OCI-LY1 (cell line): Measurements from ENCODE around the gene PLXDC1.
A peak's percentile ranks its signal among the peaks of the same experiment; 100 is the strongest.

Experiments
- H2AFZ ChIP-seq: fragments of 200-600 bp; sonication (generic), shearing (Covaris generic); 2 replicates; pipeline ENCODE4 v1.6.0; 2014; ENCODE audit warnings: antibody characterized with exemption, mild to moderate bottlenecking, low read length
- H3F3A ChIP-seq: fragments of 200-600 bp; sonication (generic), shearing (Covaris generic); 2 replicates; pipeline ENCODE4 v1.6.0; 2014; ENCODE audit warnings: mild to moderate bottlenecking, antibody characterized with exemption, low read length, moderate library complexity; ENCODE audit not compliant: insufficient read depth
- H3K27ac ChIP-seq: fragments of 200-600 bp; sonication (generic); 2 replicates; pipeline ENCODE4 v1.5.1; 2014; ENCODE audit warnings: low read length, mixed run types, mild to moderate bottlenecking, low read depth; ENCODE audit not compliant: poor library complexity, severe bottlenecking
- H3K27me3 ChIP-seq: fragments of 200-600 bp; sonication (generic); 2 replicates; pipeline ENCODE4 v1.6.0; 2014; ENCODE audit warnings: antibody characterized with exemption, mild to moderate bottlenecking, low read length, moderate library complexity; ENCODE audit not compliant: insufficient read depth
- H3K36me3 ChIP-seq: fragments of 200-600 bp; sonication (generic); 2 replicates; pipeline ENCODE4 v1.6.1; 2014; ENCODE audit warnings: mild to moderate bottlenecking, antibody characterized with exemption, low read length, moderate library complexity, mixed read lengths; ENCODE audit not compliant: insufficient read depth
- H3K4me1 ChIP-seq: fragments of 200-600 bp; sonication (generic); 2 replicates; pipeline ENCODE4 v1.5.1; 2014; ENCODE audit warnings: mild to moderate bottlenecking, low read length, moderate library complexity; ENCODE audit not compliant: insufficient read depth, severe bottlenecking
- H3K4me2 ChIP-seq: fragments of 200-600 bp; sonication (generic), shearing (Covaris generic); 2 replicates; pipeline ENCODE4 v1.6.1; 2014; ENCODE audit warnings: low read length
- H3K4me3 ChIP-seq: fragments of 200-600 bp; sonication (generic); 2 replicates; pipeline ENCODE4 v1.5.1; 2014; ENCODE audit warnings: low read length, low read depth, mild to moderate bottlenecking, mixed read lengths; ENCODE audit not compliant: poor library complexity, severe bottlenecking
- H3K79me2 ChIP-seq: fragments of 200-600 bp; shearing (Covaris generic); 2 replicates; pipeline ENCODE4 v1.6.1; 2016; ENCODE audit warnings: mixed run types, low read length, mixed read lengths; ENCODE audit not compliant: insufficient read depth
- H3K9ac ChIP-seq: fragments of 200-600 bp; sonication (generic), shearing (Covaris generic); 2 replicates; pipeline ENCODE4 v1.6.1; 2014; ENCODE audit warnings: mild to moderate bottlenecking, low read length, mixed read lengths
- H3K9me2 ChIP-seq: fragments of 200-600 bp; sonication (generic), shearing (Covaris generic); 2 replicates; pipeline ENCODE4 v1.6.1; 2014; ENCODE audit warnings: low read depth, mild to moderate bottlenecking, low read length, mixed read lengths
- H3K9me3 ChIP-seq: fragments of 200-600 bp; shearing (Covaris generic); 2 replicates; pipeline ENCODE4 v1.6.1; 2014; ENCODE audit warnings: low read length, mixed read lengths
- H4K20me1 ChIP-seq: fragments of 200-600 bp; sonication (generic), shearing (Covaris generic); 2 replicates; pipeline ENCODE4 v1.6.0; 2016; ENCODE audit warnings: mild to moderate bottlenecking, low read length; ENCODE audit not compliant: insufficient read depth
- EZH2 ChIP-seq: fragments of 200-600 bp; sonication (generic), shearing (Covaris generic); IDR thresholded peaks from 2 replicates; pipeline ENCODE4 v1.8.0; 2017; ENCODE audit warnings: borderline replicate concordance, mixed run types, mild to moderate bottlenecking, antibody characterized with exemption, low read length, moderate library complexity, mixed read lengths
- TF ChIP-seq, protein P1 (sequence below): fragments of 200-600 bp; sonication (generic), shearing (Covaris generic); IDR thresholded peaks from 2 replicates; pipeline ENCODE4 v1.5.1; 2017; ENCODE audit warnings: mild to moderate bottlenecking, antibody characterized with exemption, low read length, moderate library complexity, mixed read lengths

PLXDC1 gene

GRCh38 chr17:39151943-39152818, 744 bp upstream of the PLXDC1 start:
- H3K4me2 ChIP-seq: peak overlapping the region; percentile 87
- H3K9me3 ChIP-seq: no peaks in the 10 kb centered on the region
- peaks cover 22% of the 10 kb centered on the region for H3K4me1 ChIP-seq
- no peak for TF ChIP-seq EZH2
- TF ChIP-seq, protein P1, sequence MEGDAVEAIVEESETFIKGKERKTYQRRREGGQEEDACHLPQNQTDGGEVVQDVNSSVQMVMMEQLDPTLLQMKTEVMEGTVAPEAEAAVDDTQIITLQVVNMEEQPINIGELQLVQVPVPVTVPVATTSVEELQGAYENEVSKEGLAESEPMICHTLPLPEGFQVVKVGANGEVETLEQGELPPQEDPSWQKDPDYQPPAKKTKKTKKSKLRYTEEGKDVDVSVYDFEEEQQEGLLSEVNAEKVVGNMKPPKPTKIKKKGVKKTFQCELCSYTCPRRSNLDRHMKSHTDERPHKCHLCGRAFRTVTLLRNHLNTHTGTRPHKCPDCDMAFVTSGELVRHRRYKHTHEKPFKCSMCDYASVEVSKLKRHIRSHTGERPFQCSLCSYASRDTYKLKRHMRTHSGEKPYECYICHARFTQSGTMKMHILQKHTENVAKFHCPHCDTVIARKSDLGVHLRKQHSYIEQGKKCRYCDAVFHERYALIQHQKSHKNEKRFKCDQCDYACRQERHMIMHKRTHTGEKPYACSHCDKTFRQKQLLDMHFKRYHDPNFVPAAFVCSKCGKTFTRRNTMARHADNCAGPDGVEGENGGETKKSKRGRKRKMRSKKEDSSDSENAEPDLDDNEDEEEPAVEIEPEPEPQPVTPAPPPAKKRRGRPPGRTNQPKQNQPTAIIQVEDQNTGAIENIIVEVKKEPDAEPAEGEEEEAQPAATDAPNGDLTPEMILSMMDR: no peak
- H3K79me2 ChIP-seq: no peaks in the 10 kb centered on the region
- H3F3A ChIP-seq: no peaks in the 10 kb centered on the region
- H4K20me1 ChIP-seq: no peaks in the 10 kb centered on the region
- H2AFZ ChIP-seq: no peak overlapping the region
- H3K9me2 ChIP-seq: no peaks in the 10 kb centered on the region
- peak overlapping the region; percentile 78 for H3K4me3 ChIP-seq
- no peak overlapping the region; the same call in 1 of the 2 replicates for H3K9ac ChIP-seq
- H3K27me3 ChIP-seq: peaks cover 14% of the 10 kb centered on the region
- H3K27ac ChIP-seq: no peak overlapping the region
- no peaks in the 10 kb centered on the region for H3K36me3 ChIP-seq

DNA sequence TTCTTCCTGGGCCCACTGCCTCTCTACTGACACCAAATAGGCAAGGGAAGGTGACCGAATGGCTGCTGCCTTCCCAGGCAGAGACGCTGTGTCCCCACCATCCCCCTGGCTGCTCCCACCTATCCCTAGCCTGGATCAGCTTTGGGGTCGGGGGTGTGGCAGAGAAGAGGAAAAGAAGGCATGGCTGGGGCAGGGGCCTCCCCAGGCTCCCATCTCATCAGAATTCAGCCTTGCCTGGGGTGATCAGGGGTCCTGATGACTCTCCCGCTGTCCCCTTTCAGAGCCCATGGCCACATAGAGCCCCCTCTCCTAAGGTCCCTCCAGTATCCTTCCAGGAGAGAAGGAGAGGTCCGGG, 665 bp downstream of the PLXDC1 start:
- no peaks in the 10 kb centered on the region for H3K9me3 ChIP-seq
- H3K36me3 ChIP-seq: no peaks in the 10 kb centered on the region
- no peaks in the 10 kb centered on the region for H3K79me2 ChIP-seq
- H3K27me3 ChIP-seq: peaks cover 14% of the 10 kb centered on the region
- peaks cover 22% of the 10 kb centered on the region for H3K4me1 ChIP-seq
- H3K27ac ChIP-seq: no peak overlapping the region
- no peak overlapping the region for H3K4me3 ChIP-seq
- no peak for TF ChIP-seq EZH2
- TF ChIP-seq, protein P1: no peak
- no peak overlapping the region for H3K4me2 ChIP-seq
- no peak overlapping the region for H2AFZ ChIP-seq
- H4K20me1 ChIP-seq: no peaks in the 10 kb centered on the region
- no peak overlapping the region for H3K9ac ChIP-seq
- no peaks in the 10 kb centered on the region for H3F3A ChIP-seq
- H3K9me2 ChIP-seq: no peaks in the 10 kb centered on the region

DNA sequence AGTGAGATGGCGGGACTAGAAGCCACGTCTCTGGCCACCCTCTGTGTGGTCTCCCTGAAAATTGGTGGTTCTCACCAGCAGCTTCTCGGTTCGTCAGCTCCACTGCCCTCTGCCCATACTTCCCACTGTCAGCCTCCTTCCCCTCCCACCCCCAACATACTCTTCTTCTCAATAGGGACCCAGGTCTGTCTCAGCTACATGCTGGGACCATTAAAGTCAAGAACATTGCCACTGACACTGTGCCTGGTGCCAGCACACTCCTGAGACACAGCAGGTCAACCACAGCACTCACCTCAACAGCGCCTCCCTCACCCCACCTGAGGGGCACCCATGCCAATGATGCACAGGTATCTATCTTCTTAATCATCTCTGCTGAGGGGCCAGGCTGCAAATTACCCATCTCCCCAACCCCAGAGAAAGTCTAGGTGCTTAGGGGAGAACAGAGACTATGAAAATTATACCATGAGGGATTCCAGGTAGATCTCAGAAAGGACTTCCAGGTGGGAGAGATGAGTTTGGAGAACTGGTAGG, 1.3 kb downstream of the PLXDC1 start:
- Histone ChIP-seq H3K79me2 (no peaks in the 10 kb centered on the region), H3K9me3 (no peaks in the 10 kb centered on the region), H3F3A (no peaks in the 10 kb centered on the region), H3K36me3 (no peaks in the 10 kb centered on the region), H3K9me2 (no peaks in the 10 kb centered on the region), H4K20me1 (no peaks in the 10 kb centered on the region), H3K4me1 (peaks cover 18% of the 10 kb centered on the region), H3K4me2 (no peak overlapping the region), H2AFZ (no peak overlapping the region), H3K4me3 (no peak overlapping the region), H3K9ac (no peak overlapping the region), H3K27ac (no peak overlapping the region), H3K27me3 (peaks cover 18% of the 10 kb centered on the region)
- TF ChIP-seq, protein P1: peak; percentile 33; the same call in 1 of the 2 replicates
- no peak for TF ChIP-seq EZH2
